NCI-H2029 treated with DMSO at 0.1 percent for 48 hours (cell line): ENCODE results near the gene POLR3K.
A peak's percentile ranks its signal among the peaks of the same experiment; 100 is the strongest.

ENCODE experiments used
- DNase-seq: peaks from one replicate; lab custom pipeline; 2025; lab: John Stamatoyannopoulos, UW

Gene POLR3K

DNA sequence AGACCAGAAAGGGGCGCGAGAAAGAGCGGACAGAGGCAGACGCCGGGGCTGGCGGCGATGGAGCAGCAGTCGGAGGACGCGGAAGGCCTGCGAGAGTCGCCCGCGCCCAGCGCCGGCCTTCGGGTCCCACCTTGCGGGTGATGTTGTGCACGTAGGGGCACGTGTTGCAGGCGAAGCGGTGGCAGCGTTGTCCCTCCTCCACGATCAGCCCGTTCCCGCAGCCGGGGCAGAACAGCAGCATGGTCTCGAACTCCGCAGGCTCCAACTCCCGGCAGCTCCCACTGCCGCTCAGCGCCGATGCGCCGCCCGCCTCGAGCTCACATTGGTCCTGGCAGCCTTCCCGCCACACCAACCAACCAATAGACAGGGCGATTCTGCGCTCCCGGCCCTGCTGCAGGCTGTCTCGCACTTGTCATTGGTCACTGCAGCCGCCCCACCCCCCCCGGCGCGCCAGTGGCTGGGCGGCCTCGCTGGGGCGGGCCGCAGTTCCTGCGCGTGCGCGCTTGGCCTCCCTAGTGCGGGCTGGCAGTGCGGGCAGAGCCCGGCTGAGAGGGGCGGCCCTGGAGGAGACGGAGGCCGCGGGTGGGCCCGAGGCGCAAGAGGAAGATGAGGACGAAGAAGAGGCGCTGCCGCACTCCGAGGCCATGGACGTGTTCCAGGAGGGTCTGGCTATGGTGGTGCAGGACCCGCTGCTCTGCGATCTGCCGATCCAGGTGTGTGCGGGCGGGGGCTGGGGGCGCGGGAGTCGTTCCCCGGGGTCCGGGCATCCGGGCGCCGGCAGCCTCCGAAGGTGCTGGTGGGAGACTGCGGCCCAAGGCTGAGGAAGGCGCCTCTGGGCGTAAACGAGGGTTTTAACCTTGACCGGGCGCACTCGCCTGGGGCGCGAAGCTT, at the start of gene POLR3K, which contains the start of gene SNRNP25:
Gene POLR3K, minus strand, starts transcription at position 263 of the 891 bp plus-strand sequence. Its CDS starts 22 bp downstream, at position 241.
Gene SNRNP25, plus strand, starts transcription at position 483 of the 891 bp plus-strand sequence. Its CDS starts 189 bp downstream, at position 672.
- peak; percentile 84 for DNase-seq

DNA sequence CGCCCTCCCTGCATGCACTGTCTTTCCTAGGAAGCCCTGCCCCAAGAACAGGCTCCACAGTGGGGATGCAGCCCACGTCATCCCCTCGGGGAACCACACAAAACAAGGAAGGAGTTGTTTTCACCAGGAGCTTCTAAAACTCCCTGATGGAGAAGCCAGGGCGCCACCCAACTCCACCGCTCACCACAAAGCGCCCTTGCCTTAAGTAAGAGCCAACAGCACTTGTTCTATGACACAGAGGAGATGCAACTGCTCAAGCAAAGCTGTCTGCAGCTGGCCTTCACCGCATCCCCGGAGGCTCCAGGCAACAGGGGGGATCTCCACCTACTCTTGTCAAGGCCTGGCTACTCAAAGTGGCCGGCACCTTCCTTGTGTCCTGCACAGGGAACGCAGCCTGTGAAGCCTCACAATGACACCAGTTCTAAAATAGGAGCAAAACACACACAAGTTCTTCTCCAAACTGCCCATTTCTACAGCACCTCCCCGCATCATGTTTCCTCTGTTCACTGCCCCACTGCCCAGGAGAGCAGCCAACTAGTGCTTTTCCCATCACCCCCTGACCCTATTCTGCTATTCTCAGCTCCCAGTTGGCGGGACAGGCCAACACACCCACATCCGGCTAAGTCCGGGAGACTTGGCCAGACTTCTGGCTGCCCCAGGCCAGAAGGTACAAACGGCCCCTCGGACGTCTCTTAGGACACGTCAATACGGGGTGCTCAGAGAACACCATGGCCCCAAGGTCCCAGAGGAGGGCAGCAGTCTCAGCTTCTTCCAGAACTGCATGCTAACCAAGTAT, 48.9 kb upstream of the POLR3K start:
- DNase-seq: no peak

DNA sequence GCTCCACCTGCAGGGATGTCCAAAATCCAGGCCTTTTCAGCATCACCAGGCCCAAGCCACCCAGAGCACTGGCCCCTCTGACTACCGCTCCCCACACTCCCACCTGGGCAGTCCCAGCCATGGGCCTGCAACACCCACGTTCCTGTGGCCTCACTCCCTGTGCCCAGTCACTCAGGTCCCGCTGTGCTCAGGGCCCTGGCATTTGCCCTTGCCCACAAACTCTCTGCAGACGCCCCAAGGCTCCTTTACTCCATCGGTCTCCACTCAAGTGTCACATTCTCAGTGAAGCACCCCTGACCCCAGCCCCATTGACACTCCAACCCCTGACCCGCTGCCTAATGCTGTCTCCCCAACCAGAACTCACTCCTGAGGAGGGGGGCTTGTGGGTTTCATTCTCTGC, 48.2 kb upstream of the POLR3K start:
- no peak for DNase-seq

DNA sequence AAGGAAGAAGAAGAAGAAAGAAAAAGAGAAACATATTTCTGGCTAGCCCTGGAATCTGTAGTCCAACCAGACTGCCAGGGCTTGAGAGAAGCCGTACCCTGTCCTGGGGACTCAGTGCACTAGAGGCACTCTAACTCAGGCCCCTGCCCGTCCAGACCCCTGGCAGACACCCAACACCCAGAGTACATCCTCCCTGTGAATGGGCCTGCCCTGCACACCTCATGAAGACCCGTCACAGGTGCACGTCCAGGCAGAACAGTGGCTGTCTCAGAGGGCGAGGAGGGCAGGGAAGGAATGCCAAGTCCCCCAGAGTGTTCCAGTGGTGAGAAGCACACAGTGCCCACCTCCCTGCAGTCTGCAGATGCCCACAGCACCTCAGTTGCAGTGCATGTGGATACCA, 47.6 kb upstream of the POLR3K start:
- DNase-seq: no peak

DNA sequence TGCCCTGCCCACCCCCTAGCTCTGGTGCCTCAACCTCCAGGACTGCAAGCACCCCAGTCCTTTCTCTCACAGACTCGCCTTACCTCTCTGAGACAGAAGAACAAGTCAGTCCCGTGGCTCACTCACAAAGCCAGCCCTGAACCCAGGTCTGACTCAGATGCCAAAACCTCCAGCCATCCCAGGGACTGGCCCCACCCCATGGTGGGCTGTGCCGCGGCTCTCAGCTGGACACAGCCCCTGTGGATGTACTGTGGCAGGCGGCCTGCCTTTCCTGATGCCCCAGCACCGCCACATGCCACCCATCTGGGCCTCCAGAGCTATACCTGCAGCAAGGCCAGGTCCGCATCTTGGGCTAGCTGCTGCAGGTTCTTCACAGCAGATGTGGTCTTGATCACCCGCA, 44.4 kb upstream of the POLR3K start:
- no peak for DNase-seq

DNA sequence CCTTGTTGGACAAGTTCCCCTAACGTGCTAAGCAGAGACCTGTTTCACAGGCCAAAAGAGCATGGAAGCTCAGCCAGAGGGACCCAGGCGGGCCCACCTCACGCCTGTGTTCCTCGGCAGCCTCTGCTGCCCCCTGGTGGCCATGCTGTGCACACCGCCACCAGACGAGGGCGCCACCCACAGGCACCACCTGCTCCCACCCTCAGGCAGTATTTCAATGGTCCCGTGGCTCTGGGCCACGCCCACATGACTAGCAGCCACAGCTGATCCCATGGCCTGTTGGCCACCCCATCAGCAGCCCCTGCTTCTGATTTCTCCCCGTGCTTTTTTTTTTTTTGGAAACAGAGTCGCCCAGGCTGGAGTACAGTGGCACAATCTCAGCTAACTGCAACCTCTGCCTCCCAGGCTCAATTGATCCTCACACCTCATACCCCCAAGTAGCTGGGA, 43.5 kb upstream of the POLR3K start:
- DNase-seq: peak; percentile 56

DNA sequence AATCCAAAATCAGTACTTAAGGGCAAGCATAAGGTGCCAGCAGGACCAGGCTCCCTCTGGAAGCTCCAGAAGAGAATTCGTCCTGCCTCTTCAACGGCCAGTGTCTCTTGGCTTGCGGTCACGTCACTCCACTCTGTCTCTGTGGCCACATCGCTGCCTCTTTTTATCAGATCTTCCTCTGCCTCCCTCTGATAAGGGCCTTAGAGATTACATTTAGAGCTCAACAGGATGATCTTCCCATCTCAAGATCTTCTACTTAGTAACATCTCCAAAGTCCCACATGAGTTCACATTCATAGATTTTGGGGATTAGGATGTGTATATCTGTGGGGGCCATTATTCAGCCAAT, 41.5 kb upstream of the POLR3K start:
- DNase-seq: no peak

DNA sequence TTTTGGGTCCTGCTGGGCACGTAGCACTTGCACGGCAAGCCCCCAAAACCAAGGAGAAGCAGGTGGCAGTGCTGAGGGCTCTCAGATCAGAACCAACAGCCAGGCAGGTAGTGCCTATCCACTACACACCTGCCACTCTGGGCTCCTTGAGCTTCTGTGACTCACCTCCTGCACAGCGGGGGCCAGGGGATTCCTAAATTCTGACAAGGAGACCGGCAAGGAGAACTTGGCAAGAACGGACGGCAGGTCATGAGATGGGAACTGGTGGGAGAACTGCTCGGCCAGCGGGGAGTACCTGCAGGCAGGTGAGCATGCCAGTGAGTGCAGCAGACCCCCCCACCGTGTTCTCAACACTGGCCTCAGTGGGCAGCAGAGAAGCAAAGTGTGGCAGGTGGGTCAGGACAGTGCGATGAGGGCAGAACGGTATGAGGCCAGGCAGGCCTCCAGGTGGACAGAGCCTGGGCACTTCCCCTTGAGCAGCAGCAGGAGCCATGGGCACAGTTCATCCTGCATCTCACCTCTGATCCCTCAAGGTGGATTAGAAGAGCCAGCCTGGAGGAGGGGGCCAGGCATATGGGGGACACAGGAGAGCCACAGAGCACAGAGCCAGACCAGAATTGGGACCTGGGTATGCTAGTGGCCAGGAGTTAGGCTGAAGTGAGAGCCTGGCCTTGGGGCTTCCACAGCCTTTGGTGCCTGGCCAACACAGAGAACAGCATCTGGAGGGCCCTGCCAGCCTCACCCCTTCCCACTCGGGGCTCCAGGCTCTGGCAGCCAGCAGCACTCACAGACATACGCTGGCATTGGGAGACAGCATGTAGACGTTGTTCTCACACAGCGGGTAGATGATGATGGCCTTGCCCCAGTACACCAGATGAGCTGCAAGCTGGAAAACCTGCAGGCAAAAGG, 39.3 kb upstream of the POLR3K start:
- DNase-seq: peak; percentile 28

DNA sequence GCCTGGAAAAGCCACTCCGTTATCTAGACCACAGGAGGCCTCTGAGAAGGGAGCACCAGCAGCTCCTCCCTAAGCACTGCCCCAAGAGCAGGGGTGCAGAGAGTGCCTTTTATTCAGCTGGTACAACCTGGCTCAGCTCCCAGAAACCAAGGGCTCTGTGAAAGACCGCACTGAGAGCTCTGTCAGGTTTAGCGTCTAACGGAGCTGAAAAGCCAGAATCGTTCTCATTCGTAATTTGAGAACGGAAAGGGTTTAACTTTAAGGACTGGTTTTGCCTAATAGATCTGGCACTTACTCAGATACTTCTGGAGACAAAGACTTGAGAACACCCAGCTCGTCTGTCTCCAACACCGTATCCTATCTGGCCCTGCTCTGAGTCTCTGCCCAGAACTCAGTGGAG, 38.1 kb upstream of the POLR3K start:
- peak; percentile 93 for DNase-seq

DNA sequence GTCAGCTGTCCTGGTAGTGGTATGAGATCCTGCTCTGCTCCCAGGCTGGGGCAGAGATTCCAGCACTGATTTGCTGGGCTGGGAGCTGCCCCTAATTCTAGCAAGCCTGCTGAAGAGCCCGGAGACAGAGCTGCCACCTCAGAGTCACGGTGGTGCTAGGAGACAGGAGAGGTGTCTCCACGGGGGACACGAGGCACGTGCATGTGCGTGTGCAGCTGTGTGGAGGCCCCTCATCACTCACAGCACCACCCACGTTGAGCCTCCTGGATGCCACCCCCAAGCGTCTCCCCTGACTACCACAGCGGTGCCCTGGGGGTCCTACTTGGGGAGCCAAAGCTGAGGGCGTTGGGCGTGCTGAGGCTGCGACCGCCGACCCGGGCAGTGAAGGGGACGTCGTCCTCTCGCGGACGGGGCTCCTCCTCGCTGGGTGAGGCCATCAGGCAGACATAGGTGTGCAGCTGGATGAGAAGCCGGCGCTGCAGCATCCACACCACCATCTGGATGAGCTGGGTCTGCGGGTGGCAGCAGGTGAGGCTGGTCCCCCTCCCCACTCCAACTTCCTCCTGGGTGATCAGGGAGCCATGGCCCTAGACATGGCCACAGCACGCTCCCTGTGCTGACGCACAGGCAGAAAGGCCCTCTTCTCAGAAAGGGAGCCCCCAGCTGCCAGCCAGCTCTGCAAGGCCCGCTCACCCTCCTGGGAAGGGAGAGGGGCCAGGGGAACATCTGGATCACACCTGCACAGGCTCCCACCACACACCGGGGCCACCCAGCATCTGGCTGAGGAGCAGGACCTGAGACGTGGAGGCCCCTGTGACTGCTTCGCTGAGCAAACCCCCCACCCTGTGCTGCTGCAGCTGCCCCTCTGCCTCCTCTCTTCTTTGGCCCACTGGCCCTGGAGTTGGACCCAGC, 36.2 kb upstream of the POLR3K start:
- DNase-seq: no peak

DNA sequence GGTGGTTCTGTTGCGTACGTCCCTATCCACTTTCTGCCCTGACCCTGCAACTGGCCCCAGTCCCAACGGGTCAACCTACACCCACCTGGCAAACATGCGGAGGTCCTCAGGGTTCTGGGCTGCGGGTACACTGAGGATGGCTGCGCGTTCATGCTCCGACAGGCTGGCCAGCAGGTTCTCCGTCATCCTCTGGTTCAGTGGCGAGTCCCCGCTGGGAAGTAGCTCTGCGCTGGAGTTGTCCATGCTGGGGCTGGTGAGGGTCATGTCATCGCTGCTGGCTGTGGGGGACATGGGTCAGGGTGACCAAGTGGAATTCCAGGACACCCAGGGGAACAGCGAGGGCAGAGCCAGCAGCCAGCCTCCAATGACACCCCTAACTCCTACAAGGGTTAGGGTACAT, 35.2 kb upstream of the POLR3K start:
- DNase-seq: no peak

DNA sequence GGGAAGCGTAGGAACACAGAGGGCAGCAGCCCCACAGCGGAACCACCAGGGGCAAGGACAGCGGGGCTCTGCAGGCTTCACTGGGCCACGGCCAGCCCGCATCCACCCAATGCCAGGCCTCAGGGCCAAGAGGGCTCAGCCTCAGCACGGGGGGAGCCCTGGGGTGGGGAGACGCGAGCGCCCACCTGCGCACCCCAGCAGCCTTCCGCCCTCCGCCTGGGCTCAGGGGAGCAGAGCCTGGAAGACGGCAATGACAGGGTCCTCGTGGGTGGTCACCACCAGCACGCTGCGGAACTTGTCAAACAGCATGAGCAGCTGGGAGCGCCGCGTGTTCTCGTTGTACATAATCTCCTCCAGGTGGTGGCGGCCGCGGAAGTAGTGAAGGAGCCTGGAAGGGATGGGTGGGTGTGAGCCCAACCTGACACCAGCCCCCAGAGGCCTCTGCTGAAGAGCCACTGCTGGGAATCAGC, 33.1 kb upstream of the POLR3K start:
- DNase-seq: no peak

DNA sequence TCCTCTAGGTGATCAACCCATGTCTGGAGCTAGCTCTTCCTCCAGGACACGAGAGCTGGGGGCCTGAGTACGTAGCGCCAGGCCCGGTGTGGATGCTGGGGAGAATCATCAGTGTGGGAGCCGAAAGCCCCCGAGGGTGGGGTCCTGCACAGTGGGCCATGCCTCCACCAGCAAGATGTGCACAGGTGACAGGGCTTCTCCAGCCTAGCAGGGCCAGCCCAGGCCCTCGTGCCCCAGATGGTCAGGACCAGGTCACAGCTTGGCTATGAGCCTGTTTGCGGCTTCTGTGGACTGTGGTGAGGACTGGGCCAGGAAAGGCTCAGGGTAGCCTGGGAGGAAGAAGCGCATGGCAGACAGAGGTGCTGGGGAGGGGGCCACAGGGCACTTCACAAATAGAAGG, 32.5 kb upstream of the POLR3K start:
- DNase-seq: no peak

DNA sequence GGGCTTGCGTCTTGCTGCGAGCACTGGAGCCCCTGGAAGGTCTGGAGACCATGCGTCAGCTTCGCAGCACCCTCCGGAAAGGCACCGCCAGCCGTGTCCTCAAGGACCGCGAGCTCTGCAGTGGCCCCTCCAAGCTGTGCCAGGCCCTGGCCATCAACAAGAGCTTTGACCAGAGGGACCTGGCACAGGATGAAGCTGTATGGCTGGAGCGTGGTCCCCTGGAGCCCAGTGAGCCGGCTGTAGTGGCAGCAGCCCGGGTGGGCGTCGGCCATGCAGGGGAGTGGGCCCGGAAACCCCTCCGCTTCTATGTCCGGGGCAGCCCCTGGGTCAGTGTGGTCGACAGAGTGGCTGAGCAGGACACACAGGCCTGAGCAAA, 32.0 kb upstream of the POLR3K start:
- no peak for DNase-seq

DNA sequence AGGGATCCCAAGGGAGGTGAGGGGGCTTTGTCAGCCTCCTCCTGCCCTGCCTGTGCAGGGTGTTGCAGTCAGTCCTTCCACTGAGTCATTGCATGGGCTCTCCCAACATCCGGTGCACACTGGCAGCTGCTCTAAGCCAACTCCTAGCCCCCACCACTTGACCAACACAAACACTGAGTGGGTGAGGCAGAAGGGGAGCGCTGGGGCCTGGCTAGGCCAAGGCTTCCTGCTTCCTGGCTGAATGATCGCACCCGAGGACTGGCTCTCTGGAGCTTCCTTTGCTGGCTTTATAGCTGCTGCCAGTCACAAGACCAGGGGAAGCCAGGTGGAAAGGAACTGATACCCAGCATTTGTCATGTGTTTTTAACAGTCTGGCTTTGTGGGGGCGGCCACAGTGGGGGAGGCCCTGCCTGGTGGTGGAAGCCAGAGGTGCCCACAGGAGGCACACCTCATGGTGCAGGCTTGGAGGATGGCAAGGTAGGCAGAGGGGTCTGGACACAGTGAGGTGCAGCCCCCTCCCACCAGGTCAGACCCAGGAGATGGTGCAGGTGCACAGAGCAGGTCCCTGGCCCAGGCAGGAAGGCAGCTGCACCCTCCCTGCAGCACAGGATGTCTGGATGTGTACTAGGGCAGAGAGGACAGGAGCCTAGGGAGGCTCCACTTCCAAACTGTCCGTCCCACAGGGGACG, 31.5 kb upstream of the POLR3K start:
- peak; percentile 91 for DNase-seq

DNA sequence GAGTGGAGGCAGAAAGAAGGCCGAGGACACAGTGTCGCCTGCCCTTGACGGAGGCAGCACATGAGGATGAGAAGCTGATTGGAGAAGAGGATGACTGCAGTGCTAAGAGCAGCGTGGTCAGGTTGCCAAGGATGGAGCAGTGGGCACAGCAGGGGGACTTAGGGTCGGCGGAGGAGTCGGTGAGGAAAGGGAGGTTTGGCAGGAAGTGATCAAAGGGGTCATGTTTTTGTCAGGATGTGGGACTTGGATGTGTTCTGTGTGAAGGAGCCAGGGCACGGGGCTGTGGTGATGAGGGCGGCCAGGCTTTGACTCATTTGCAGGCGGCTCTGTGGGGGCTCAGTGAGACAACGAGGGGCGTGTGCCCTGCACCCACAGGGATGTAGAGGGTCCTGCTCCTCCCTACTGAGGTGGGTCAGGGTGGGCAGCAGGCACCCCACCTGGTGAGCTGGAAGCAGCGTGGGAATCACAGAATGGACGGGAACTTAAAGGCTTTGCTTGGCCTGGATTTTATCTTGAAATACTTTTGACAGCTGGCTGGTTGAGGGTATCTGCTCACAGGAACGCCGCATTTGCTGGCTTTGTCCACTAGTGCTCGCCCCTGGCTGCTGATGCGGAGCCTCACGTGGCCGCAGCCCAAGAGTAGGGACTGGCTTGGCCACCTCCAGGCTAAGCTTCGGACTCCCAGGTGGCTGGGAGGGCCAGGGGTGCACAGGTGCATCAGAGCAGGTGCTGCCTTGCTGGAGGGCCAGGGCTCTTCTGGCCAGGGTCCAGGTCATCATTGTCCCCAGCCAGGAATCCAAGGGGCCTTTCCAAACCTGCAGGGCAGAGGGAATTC, 30.6 kb upstream of the POLR3K start:
- no peak for DNase-seq

DNA sequence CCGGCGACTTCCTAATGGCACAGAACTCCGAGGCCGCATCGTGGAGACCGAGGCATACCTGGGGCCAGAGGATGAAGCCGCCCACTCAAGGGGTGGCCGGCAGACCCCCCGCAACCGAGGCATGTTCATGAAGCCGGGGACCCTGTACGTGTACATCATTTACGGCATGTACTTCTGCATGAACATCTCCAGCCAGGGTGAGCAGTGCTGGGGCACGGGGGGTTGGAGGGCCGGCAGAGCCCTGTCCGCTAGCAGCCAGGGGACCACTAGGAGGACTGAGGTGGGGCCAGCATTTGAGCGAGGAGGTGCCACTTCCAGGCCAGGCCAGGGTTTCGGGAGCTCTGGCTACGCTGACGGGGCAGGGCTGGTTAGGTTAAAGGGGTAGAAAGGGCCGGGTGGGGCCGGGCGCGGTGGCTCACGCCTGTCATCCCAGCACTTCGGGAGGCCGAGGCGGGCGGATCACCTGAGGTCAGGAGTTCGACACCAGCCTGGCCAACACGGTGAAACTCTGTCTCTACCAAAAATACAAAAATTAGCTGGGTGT, 29.7 kb upstream of the POLR3K start:
- DNase-seq: no peak

DNA sequence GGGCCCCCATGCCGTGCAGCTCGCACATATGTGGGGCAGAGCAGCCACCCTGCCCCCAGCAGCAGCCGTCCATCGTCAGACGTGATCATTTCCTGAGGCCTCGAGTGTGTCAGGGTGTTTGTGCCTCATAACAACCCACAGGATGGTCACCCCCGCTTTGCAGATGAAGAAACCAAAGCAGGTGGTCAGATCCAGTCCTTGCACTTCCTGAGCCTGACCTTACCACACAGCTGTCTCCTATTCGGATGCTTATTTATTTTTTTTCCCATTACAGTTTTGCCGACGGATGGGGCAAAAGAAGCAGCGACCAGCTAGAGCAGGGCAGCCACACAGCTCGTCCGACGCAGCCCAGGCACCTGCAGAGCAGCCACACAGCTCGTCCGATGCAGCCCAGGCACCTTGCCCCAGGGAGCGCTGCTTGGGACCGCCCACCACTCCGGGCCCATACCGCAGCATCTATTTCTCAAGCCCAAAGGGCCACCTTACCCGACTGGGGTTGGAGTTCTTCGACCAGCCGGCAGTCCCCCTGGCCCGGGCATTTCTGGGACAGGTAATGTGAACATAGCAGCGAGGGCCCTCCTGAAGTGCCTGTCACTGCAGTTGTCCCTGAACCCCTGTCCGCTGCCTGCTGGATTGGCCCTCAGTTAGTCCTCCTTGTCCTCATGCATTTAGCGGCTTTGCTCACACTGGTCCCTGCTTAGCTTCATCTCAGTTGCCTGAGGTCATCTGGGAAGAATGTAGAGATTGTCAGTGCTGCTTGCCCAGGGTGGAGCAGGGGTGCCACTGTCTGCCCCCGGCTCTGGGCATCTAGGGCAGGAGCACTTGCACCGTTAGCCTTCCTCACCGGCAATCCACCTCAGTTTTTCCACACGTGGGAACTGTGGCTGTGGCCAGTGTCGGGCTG, 26.0 kb upstream of the POLR3K start:
- no peak for DNase-seq
